GM21528 (cell line): ENCODE results near the gene RPL36AL.
A peak's percentile ranks its signal among the peaks of the same experiment; 100 is the strongest.
"Not testable (repeated sequence)": the region's sequence is repeated elsewhere in the genome, so short reads cannot be mapped to it uniquely, and the experiment has no call there.

ENCODE experiments used
- ATAC-seq: cut with Tn5 transposase; IDR thresholded peaks from one replicate; pipeline ENCODE4 v1.9.1; 2021; ENCODE audit warnings: mild to moderate bottlenecking, moderate library complexity; ENCODE audit not compliant: unreplicated experiment, low FRiP score

RPL36AL gene

DNA sequence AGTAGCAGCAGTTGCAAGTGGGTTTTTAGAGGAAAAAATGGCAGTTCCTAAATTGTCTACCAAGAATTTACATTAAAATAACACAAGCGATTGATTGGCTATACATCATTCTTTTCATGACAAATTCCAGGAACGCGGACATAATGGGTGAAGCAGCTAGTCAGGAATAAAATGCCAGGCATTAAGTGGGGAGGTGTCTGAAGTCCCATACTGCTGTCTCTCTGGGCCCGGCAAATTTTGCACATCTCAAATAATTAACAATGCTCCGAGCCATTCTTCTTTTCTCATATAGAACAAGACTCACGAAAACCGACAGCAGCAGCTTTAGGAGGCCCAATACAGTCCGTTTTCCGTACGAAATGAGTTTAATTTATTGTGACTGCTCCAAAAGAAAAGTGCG lies 696 bp downstream of the RPL36AL start:
- ATAC-seq, result no peak

DNA sequence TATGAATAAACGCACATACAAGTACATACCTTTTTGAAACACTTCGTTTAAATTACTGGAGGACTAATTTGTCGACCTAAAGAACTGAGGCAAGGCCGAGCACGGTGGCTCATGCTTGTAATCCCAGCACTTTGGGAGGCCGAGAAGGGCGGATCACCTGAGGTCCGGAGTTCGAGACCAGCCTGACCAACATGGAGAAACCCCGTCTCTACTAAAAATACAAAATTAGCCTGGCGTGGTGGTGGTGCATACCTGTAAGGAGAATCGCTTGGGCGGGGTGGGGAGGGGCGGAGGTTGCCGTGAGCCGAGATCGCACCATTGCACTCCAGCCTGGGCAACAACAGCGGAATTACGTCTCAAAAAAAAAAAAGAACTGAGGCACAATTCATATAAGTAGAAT lies 1.2 kb downstream of the RPL36AL start:
- not testable (repeated sequence) for ATAC-seq

DNA sequence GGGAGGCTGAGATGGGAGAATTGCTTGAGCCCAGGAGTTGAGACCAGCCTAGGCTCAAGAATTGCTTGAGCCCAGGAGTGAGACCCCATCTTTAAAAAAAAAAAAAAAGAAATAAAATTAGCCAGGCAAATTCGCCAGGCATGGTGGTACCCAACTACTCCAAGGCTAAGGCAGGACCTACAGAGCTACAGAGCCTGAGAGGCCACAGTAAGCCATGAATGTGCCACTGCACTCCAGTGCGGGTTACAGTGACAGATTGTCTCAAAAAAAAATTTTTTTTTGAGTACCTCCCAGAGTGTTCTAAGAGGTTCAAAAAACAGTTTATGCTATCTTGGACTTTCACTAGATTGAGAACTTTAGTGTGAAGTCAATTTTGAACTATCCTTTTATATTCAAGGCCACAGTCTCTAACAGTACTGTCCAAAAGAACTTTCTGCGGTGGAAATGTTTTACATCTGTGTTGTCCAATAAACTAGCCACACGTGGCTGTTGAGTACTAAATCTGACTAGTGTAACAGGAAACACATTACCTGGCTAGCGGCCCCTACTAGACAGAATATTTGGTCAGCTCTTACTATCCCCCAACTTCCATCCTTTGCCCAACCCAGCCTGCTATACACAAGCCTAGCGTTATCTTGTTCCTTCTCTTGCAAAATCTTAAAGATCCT lies 2.4 kb downstream of the RPL36AL start:
- no peak for ATAC-seq

DNA sequence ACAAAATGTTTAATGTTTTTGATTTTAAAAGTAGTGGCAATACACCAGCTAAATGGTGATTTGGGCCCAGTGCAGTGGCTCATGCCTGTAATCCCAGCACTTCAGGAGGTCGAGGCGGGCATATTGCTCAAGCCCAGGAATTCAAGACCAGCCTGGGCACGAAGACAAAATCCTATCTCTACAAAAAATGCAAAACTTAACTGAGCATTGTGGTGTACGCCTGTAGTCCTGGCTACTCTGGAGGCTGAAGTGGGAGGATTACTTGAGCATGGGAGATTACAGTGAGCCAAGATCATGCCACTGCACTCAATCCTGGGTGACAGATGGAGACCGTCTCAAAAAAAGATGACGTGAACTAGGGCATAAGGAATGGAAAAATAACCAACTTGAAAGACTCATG lies 4.7 kb downstream of the RPL36AL start:
- no peak for ATAC-seq

DNA sequence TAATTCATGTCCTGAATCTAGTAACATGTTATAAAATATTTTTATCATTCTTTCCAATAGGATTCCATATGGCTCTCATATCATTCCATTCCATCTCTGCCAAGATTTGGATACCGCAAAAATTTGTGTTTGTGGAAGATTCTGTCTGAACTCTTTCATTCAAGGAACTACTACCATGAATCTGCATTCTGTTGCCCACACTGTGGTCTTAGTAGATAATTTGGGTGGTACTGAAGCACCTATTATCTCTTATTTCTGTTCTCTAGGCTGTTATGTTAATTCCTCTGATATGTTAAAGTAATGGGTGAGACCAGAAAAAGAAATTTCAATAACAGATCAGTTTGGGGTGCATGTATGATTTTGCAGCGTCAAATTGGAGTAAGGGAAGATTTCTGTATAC lies 6.2 kb downstream of the RPL36AL start:
- no peak for ATAC-seq

DNA sequence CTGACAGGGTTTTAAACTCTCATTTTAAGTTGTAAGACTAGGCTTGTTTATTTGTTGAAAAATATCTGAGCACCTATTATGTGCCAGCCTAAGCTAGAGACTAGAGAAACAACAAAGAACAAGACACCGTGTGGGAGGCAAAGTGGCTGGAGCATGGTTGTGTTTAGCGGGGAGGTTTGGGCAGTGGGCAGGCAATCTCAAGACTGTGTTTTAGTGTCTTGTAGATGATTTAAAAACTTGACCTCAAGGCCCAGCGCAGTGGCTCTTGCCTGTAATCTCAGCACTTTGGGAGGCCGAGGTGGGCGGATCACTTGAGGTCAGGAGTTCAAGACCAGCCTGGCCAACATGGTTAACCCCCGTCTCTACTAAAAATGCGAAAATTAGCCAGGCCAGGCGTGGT lies 7.8 kb downstream of the RPL36AL start:
- no peak for ATAC-seq

DNA sequence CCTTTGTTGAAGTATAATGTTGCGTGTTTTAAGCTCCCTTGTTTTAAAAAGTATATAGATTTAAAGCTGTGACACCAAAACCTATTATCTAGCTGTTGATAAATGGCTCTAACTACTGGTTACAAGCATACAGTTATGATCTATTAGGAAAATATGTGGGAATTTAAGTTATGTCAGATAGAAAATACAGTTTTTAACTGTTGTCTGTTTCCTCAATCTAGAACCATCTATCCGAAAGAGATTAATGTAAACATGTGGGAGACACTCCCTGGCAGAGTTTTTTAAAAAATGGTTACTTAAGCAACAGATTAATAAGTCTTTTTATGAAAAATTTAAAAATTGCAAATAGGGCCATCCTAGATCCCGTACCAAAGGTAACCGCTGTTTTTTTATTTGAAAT lies 8.2 kb downstream of the RPL36AL start:
- no peak for ATAC-seq

DNA sequence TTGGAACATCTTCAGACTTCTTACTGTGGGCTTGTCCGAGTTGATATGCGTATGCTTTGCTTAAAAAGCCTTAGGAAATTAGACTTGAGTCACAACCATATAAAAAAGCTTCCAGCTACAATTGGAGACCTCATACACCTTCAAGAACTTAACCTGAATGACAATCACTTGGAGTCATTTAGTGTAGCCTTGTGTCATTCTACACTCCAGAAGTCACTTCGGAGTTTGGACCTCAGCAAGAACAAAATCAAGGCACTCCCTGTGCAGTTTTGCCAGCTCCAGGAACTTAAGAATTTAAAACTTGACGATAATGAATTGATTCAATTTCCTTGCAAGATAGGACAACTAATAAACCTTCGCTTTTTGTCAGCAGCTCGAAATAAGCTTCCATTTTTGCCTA lies 12.8 kb downstream of the RPL36AL start:
- no peak for ATAC-seq

DNA sequence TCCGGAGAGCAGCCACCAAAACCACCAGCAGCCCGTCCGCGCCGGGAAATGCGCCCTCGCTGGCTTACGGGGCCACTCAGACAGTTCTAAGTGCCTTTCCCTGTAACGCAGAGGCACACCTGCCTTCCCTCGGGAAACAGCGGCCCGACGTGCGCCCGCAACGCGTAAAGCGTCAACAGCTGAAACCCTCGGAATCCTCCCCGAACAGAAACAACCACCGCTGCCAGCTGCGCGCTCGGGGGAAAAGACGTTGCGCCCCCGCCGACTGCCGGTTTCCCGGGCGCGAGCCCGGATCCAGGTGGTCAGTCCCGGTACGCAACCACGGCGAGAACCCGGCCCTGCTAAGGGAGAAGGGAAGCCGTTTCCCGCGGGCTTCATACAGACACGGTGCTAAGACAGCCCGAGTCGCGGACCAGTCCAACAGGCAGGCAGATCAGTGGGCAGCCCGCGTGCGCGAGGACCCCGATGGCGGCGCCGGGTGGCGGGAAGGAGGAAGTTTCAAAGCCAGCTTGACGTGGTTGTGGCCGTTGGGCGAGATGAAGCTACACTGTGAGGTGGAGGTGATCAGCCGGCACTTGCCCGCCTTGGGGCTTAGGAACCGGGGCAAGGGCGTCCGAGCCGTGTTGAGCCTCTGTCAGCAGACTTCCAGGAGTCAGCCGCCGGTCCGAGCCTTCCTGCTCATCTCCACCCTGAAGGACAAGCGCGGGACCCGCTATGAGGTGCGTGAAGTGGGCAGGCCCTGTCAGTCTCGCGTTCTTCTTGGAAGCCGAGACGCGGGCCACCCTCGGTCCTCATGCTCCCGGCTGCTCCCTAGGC lies 21.7 kb downstream of the RPL36AL start, which contains the start of gene LRR1:
LRR1 (plus strand) TSS at position 456 of the 816 bp plus-strand sequence; CDS start at position 537, 81 bp downstream.
- peak; percentile 50 for ATAC-seq

DNA sequence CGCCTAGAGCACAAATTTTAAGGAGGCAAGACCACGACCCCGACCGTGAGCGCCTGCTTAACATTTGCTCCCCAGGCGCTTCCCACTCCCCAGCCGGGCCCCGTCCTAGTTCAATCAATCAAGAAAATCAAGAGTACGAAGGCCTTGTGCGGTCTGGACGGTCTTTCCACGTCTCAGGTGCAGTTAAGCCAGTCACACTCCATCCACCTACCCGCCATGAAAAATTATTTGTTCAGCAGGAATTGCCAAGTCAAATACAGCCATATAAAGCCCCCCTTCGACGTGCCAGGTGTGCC lies 22.3 kb downstream of the RPL36AL start:
- ATAC-seq, result no peak

DNA sequence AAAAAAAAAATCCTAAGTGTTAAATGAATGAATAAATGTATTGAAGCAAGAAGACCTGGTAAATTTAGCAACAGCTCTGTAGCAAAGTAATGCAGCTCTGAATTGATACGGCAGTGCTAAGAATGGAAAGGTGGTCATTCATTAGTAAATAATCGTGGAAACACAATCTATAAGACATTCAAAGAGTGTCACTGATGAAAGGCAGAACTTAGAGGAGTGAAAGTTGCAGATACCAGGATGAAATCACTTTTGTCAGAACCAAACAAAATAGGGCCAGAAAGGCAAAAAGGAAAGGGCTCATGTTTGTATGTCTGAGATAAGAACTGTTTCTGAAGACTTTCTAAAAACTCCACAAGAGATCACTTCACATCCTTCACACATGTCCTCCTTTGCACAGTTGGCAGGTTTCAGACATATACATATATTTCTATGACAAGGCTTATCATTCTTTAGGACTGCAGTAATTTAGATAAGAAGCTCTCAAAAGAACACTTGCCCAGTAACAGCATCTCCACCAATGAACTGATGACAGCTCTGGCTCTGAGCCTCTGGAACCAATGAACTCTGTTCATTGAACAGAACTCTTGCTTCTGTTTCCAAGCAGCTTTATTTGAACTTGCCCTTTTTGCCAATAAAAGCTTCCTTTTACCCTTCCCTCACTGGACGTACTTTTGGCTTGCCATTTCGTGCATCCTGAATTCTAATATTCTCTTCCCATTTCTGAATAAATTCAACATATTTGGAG lies 25.9 kb downstream of the RPL36AL start:
- peak; percentile 27 for ATAC-seq

DNA sequence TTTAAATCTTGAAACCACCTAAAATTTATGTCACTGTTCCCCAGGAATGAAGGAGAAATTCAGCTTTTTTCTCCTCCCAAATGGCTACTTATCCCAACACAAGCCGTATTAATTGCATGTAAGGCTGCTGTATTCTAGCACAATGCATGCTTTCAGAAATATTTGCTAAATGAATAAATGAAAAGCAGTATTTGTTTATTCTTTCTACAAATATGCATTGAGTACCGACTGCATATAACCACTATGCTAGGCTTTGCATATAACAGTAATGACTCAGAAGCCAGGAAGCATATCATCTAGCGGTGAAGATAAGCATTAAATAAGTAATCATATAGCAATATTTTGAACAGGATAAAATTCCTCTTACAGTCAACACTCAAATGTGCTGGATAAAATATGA lies 27.4 kb downstream of the RPL36AL start:
- no peak for ATAC-seq

DNA sequence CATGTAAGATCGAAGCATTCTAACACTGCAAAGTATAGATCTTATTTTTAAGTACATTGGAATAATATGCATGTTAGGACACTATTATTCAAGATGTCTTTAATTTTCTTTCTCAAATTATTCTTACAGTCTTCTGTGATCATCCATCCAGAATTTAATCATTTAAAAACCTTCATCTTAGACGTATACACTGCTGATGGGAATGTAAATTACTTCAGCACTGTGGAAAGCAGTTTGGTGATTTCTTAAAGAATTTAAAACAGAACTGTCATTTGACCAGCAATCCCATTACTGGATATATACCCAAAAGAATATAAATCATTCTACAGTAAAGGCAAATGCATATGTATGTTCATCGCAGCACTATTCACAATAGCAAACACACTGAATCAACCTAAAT lies 31.0 kb downstream of the RPL36AL start:
- no peak for ATAC-seq

DNA sequence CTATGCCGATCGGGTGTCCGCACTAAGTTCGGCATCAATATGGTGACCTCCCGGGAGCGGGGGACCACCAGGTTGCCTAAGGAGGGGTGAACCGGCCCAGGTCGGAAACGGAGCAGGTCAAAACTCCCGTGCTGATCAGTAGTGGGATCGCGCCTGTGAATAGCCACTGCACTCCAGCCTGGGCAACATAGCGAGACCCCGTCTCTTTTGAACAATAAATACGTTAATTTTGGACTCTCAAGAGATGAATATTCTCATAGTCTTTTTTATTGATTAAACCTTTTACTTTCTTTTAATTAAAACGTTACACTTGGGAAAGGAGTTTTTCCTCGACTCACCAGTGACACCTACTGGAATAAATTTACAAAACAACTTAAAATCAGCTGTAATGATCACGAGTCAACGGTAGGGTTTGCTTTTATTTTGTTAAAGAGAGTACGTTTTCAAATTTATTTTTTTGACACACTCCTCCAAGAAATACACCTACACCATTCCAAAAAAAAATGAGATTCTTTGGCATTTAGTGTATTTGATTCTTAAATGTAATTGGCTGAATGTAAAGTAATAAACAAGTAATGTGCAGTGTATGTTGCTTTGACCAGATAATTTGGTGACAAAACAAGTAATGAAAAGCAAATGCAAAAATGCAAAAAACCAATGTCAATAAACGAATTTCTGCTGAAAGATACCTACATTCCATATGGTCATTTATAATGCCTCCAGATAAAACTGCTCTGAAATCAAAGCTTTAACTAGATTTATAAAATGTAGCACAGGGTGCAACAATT lies 33.6 kb downstream of the RPL36AL start:
- ATAC-seq, result peak; percentile 42

DNA sequence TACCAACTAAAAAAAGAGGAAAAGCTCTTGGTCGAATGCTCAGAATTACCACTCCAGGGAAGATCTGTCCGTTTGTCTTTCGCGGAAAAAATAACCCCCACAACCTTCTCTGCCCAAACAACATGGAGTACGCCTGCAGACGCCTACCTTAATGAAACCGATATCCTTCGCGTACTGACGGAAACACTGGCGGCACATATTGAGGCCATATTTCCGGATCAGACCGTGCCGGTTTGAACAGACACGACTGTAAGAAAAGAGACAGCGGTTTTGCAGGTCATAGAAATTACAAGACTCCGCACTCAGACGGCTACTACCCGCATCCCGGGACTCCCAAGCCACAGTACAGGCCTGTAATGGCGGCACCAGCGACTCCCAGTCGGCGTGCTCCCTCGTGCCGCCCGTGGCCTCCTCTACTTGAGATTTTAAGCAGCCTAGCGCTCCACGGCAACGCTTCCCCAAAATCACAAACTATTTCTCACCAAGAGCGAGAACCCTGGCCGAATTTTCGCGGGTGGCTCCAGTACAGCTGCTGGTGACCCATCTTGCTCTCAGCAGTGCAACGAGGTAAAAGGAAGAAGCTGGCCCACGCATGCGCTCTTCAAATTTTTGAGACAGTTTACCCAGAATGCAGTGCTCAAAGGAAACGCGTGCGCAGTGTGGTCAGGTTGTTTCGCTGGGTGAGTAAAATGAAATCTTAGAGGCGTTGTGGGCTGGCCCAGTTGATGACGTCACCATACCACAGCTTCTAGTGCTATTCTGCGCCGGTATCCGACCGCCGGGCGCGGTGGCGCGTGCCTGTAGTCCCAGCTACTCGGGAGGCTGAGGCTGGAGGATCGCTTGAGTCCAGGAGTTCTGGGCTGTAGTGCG lies 34.4 kb downstream of the RPL36AL start, which contains the start of gene RPS29:
RPS29 (minus strand) TSS at position 578 of the 870 bp plus-strand sequence; CDS start at position 544, 34 bp downstream.
- peak; percentile 88 for ATAC-seq

DNA sequence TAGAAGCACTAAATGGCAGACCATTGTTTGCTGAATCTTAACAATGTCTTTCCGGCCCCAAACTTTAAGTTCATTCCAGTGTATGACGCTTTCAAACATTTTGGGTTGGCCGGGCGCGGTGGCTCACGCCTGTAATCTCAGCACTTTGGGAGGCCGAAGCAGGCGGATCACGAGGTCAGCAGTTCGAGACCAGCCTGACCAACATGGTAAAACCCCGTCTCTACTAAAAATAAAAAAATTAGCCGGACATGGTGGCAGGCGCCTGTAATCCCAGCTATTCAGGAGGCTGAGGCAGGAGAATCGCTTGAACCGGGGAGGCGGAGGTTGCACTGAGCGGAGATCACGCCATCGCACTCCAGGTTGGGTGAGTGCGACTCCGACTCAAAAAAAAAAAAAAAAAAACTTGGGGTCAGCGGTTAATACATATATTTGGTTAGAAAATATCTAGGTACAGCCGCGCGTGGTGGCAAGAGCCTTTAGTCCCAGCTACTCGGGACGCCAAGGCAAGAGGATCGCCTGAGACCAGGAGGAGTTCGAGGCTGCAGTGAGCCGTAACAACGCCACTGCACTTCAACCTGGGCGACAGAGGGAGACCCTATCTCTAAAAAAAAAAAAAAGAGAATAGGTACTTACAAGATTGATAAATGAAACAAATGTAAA lies 35.3 kb downstream of the RPL36AL start:
- not testable (repeated sequence) for ATAC-seq

DNA sequence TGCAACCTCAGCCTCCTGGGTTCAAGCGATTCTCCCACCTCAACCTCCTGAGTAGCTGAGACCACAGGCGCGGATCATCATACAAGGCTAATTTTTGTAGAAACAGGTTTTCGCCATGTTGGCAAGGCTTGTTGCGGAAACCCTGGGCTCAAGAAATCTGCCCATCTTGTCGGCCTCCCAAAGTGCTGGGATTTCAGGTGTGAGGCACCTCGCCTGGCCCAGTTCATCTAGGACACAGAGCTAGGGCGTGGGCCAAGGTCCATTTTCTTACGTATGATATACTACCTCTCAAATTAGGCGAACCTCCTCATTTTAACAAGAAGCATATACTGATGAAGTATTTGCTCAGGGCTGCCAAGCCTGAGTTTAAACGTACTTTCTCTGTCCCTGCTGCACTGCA lies 36.4 kb downstream of the RPL36AL start:
- no peak for ATAC-seq

DNA sequence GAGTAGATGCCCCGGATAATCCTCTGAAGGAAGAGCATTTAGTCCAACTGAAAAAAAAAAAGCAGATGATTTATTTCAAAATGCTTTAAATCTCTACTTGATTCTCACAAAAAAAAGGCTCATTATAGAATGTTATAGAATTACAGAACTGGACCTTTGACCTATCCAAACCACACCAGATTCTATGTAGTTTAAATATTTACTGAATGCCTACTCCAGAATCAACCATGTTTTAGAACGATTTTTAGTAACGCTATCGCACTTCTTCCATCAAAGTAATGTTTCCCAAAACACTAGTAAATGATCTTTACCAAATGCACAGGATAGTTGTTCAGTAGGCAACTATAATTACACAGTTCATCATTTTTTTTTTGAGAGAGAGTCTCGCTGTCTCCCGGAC lies 36.8 kb downstream of the RPL36AL start:
- no peak for ATAC-seq
